PFSK-1 (cell line): ENCODE results near the gene DLD.

ENCODE experiments used
- SIN3A ChIP-seq: IDR thresholded peaks from 2 replicates; pipeline ENCODE4 v1.6.1; 2012; ENCODE audit warnings: mild to moderate bottlenecking, low read length, moderate library complexity, borderline replicate concordance; ENCODE audit not compliant: insufficient read depth
- TAF1 ChIP-seq: IDR thresholded peaks from 2 replicates; pipeline ENCODE4 v1.6.1; 2012; ENCODE audit warnings: low read length, control low read depth, borderline replicate concordance; ENCODE audit not compliant: insufficient read depth

DNA sequence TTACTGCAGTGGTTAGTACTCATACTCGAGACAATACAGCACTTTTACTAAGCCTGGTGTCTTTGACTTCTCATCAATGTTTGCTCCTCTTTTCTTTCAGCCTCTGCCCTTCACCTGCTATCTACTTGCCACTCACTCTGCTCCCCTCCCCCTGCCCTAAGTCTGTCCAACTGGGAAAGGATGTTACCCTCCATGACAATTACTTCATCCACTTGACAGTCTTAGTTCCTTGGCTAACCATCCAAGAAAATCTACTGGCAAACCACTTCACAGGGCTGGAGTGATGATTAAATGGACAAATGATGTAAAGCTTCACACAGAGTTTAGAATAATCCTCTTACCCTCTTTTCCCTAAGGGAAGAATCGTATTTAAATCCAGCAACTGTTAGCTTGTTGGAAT, 8.2 kb upstream of the DLD start:
- TF ChIP-seq SIN3A (no peak), TAF1 (no peak)
